MM.1S (cell line): ENCODE data around the gene SLC31A1.
"Not testable (repeated sequence)": the region's sequence is repeated elsewhere in the genome, so short reads cannot be mapped to it uniquely, and the experiment has no call there.

Experiments used
- DNase-seq: peaks from one replicate; pipeline ENCODE4 v3.0.0-alpha.2; 2015
- H2AFZ ChIP-seq: fragments of 300-600 bp; sonication (generic); 2 replicates; pipeline ENCODE4 v1.6.0; 2016; ENCODE audit warnings: antibody characterized with exemption, low read length
- H3F3A ChIP-seq: fragments of 300-600 bp; sonication (generic); 2 replicates; pipeline ENCODE4 v1.6.1; 2016; ENCODE audit warnings: mild to moderate bottlenecking, antibody characterized with exemption, low read length, moderate library complexity, mixed read lengths; ENCODE audit not compliant: insufficient read depth
- H3K27ac ChIP-seq: fragments of 300-600 bp; sonication (generic); 2 replicates; pipeline ENCODE4 v1.5.1; 2016; ENCODE audit warnings: mild to moderate bottlenecking, low read length
- H3K27me3 ChIP-seq: fragments of 300-600 bp; sonication (generic); replicated peaks from 2 replicates; pipeline ENCODE4 v1.6.0; 2016; ENCODE audit warnings: low read length; ENCODE audit not compliant: insufficient read depth
- H3K36me3 ChIP-seq: fragments of 300-600 bp; sonication (generic); replicated peaks from 2 replicates; pipeline ENCODE4 v1.6.1; 2016; ENCODE audit warnings: mild to moderate bottlenecking, low read length, mixed read lengths; ENCODE audit not compliant: insufficient read depth
- H3K4me1 ChIP-seq: fragments of 300-600 bp; sonication (generic); 2 replicates; pipeline ENCODE4 v1.6.1; 2016; ENCODE audit warnings: low read length, mixed read lengths
- H3K4me2 ChIP-seq: fragments of 300-600 bp; sonication (generic); 2 replicates; pipeline ENCODE4 v1.6.0; 2016; ENCODE audit warnings: low read depth, low read length
- H3K4me3 ChIP-seq: fragments of 300-600 bp; sonication (generic); 2 replicates; pipeline ENCODE4 v1.5.1; 2016; ENCODE audit warnings: low read length, mixed read lengths
- H3K79me2 ChIP-seq: fragments of 300-600 bp; sonication (generic); 2 replicates; pipeline ENCODE4 v1.6.1; 2016; ENCODE audit warnings: mixed run types, low read length, mixed read lengths
- H3K9ac ChIP-seq: fragments of 300-600 bp; sonication (generic); 2 replicates; pipeline ENCODE4 v1.6.1; 2016; ENCODE audit warnings: low read length, mixed read lengths
- H3K9me2 ChIP-seq: fragments of 300-600 bp; sonication (generic); replicated peaks from 2 replicates; pipeline ENCODE4 v1.6.1; 2016; ENCODE audit warnings: mild to moderate bottlenecking, low read length, mixed read lengths; ENCODE audit not compliant: insufficient read depth
- H3K9me3 ChIP-seq: fragments of 300-600 bp; sonication (generic); replicated peaks from 2 replicates; pipeline ENCODE4 v1.6.1; 2016; ENCODE audit warnings: mild to moderate bottlenecking, low read length, mixed read lengths; ENCODE audit not compliant: insufficient read depth
- H4K20me1 ChIP-seq: fragments of 300-600 bp; sonication (generic); 2 replicates; pipeline ENCODE4 v1.6.1; 2016; ENCODE audit warnings: mild to moderate bottlenecking, low read length, moderate library complexity, mixed read lengths; ENCODE audit not compliant: insufficient read depth
- CTCF ChIP-seq: fragments of 300-600 bp; sonication (generic); IDR thresholded peaks from 2 replicates; pipeline ENCODE4 v1.5.1; 2016; ENCODE audit warnings: antibody characterized with exemption, low read length, mixed read lengths
- EZH2 ChIP-seq: fragments of 300-600 bp; sonication (generic); optimal IDR thresholded peaks from 2 replicates; pipeline ENCODE3; 2017; ENCODE audit warnings: low read depth, mild to moderate bottlenecking, antibody characterized with exemption, low read length, mixed read lengths
- EZH2phosphoT487 ChIP-seq: fragments of 300-600 bp; sonication (generic); IDR thresholded peaks from 2 replicates; pipeline ENCODE4 v1.6.1; 2018; ENCODE audit warnings: antibody characterized with exemption, low read length

SLC31A1 gene

DNA sequence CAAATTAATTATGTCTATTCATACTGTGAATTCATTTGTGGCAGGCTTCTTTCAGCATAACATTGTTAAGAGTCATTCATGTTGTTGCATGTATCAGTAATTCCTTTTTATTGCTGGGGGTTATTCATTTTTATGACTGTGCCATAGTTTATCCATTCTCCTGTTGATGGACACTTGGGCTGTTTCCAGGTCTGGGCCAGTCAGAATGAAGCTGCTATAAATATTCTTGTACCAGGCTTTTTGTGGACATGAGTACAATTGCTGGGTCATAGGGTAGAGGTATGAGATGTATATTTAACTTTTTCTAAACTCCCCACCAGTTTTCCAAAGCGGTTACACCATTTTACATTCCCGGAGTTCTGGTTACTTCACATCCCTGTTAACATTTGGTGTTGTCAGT lies 67.7 kb downstream of the SLC31A1 start:
- H3K4me3 ChIP-seq: no peak overlapping the region
- H4K20me1 ChIP-seq: no peaks in the 10 kb centered on the region
- H3K9ac ChIP-seq: no peak overlapping the region
- H3K27ac ChIP-seq: no peak overlapping the region
- no peaks in the 10 kb centered on the region for H3K27me3 ChIP-seq
- H3F3A ChIP-seq: no peaks in the 10 kb centered on the region
- H3K4me2 ChIP-seq: no peak overlapping the region
- H3K79me2 ChIP-seq: 0 out of 2 replicates have a peak, but pooled peaks cover 3% of the 10 kb centered on the region
- no peaks in the 10 kb centered on the region for H3K9me2 ChIP-seq
- DNase-seq: no peak
- H3K4me1 ChIP-seq: no peaks in the 10 kb centered on the region
- H3K36me3 ChIP-seq: peaks cover 34% of the 10 kb centered on the region
- TF ChIP-seq CTCF: no peak
- no peak for TF ChIP-seq EZH2
- TF ChIP-seq EZH2phosphoT487: no peak
- no peaks in the 10 kb centered on the region for H3K9me3 ChIP-seq
- H2AFZ ChIP-seq: no peak overlapping the region

GRCh38 chr9:113290052-113290607 lies 68.8 kb downstream of the SLC31A1 start:
- no peaks in the 10 kb centered on the region for H3K9me2 ChIP-seq
- no peaks in the 10 kb centered on the region for H4K20me1 ChIP-seq
- no peak overlapping the region for H3K27ac ChIP-seq
- no peak overlapping the region for H3K4me2 ChIP-seq
- H3K4me3 ChIP-seq: no peak overlapping the region
- no peaks in the 10 kb centered on the region for H3K9me3 ChIP-seq
- no peaks in the 10 kb centered on the region for H3K4me1 ChIP-seq
- TF ChIP-seq EZH2 (no peak), CTCF (no peak), EZH2phosphoT487 (no peak)
- peaks cover 34% of the 10 kb centered on the region for H3K36me3 ChIP-seq
- H3K9ac ChIP-seq: no peak overlapping the region
- DNase-seq: no peak
- no peaks in the 10 kb centered on the region for H3K27me3 ChIP-seq
- no peak overlapping the region for H2AFZ ChIP-seq
- H3K79me2 ChIP-seq: 0 out of 2 replicates have a peak, but pooled peaks cover 3% of the 10 kb centered on the region
- H3F3A ChIP-seq: no peaks in the 10 kb centered on the region

GRCh38 chr9:113293285-113293878 lies 72.0 kb downstream of the SLC31A1 start:
- no peak for DNase-seq
- TF ChIP-seq EZH2 (no peak), EZH2phosphoT487 (no peak), CTCF (no peak)
- Histone ChIP-seq H3K27ac (no peak overlapping the region), H3F3A (peaks cover 5% of the 10 kb centered on the region; the same call in 1 of the 2 replicates), H3K4me2 (no peak overlapping the region), H2AFZ (no peak overlapping the region), H3K36me3 (peaks cover 17% of the 10 kb centered on the region), H3K9ac (no peak overlapping the region), H3K27me3 (no peaks in the 10 kb centered on the region), H4K20me1 (no peaks in the 10 kb centered on the region), H3K4me1 (peaks cover 2% of the 10 kb centered on the region), H3K9me3 (no peaks in the 10 kb centered on the region), H3K9me2 (no peaks in the 10 kb centered on the region), H3K4me3 (no peak overlapping the region), H3K79me2 (0 out of 2 replicates have a peak, but pooled peaks cover 3% of the 10 kb centered on the region)

- not testable (repeated sequence) for H3K9me3 ChIP-seq, H3K36me3 ChIP-seq, H3K4me2 ChIP-seq, H3K27me3 ChIP-seq, H3K79me2 ChIP-seq, H3K27ac ChIP-seq, H3K9me2 ChIP-seq, DNase-seq, H2AFZ ChIP-seq, H3K9ac ChIP-seq, H3K4me3 ChIP-seq, H4K20me1 ChIP-seq
- Histone ChIP-seq H3K4me1 (peaks cover 29% of the 10 kb centered on the region), H3F3A (peaks cover 23% of the 10 kb centered on the region)
Observed at GRCh38 chr9:113296247-113296646, 74.9 kb downstream of the SLC31A1 start.
